Panc1 (cell line): ENCODE data around the gene CAMK1D. TPM values are rescaled to one million over a fixed set of nuclear protein-coding genes. Genes with fewer than 3 reads are reported as not detected.
"Not testable (repeated sequence)": the region's sequence is repeated elsewhere in the genome, so short reads cannot be mapped to it uniquely, and the experiment has no call there.

Experiments
- ATAC-seq: fragments of 200-7000 bp; cut with Tn5 transposase; 2 replicates; pipeline ENCODE4 v1.9.1; 2020; ENCODE audit warnings: mild to moderate bottlenecking, moderate library complexity
- BruUV-seq: library from RNA; stranded (reverse); fragments of 400-500 nt; replicated peaks from 2 replicates; lab custom pipeline; 2021; lab: Mats Ljungman, UMichigan
- CTCF ChIA-PET: fragments of 300-600 bp; sonication (Branson Sonifier 250); formaldehyde crosslinking; loops from one replicate; lab custom pipeline; 2022; ENCODE audit warnings: antibody characterized with exemption; lab: Charles Lee
- POLR2A ChIA-PET: fragments of 300-600 bp; sonication (Branson Sonifier 250); formaldehyde crosslinking; loops from one replicate; lab custom pipeline; 2022; ENCODE audit warnings: antibody characterized with exemption; lab: Charles Lee
- DNase-seq: peaks from one replicate; pipeline ENCODE4 v3.0.0-alpha.2; 2010; ENCODE audit warnings: low read depth, low spot score
- H3K27ac ChIP-seq: 2 replicates; pipeline ENCODE4 v1.5.1; 2011; ENCODE audit warnings: mild to moderate bottlenecking, low read length, inconsistent platforms
- H3K27me3 ChIP-seq: fragments of 200-500 bp; sonication (Bioruptor generic); 2 replicates; pipeline ENCODE4 v1.6.0; 2014; ENCODE audit warnings: low read length, inconsistent platforms; ENCODE audit not compliant: control insufficient read depth, insufficient read depth
- H3K36me3 ChIP-seq: fragments of 200-500 bp; sonication (Bioruptor generic); 2 replicates; pipeline ENCODE4 v1.5.1; 2014; ENCODE audit warnings: inconsistent platforms, mild to moderate bottlenecking, low read length, moderate library complexity; ENCODE audit not compliant: control insufficient read depth, insufficient read depth
- H3K4me1 ChIP-seq: 2 replicates; pipeline ENCODE4 v1.5.1; 2011; ENCODE audit warnings: inconsistent platforms, mild to moderate bottlenecking, low read length, moderate library complexity; ENCODE audit not compliant: control insufficient read depth, insufficient read depth
- H3K4me3 ChIP-seq, 2 experiments: 2 replicates each; pipeline ENCODE4 v1.5.1; 2011 to 2012; ENCODE audit warnings: low read depth in 2 of 2, low read length in 2 of 2, mild to moderate bottlenecking in 2 of 2, inconsistent platforms in 1 of 2, moderate library complexity in 1 of 2
- H3K9me3 ChIP-seq: fragments of 200-500 bp; sonication (Bioruptor generic); 2 replicates; pipeline ENCODE4 v1.5.1; 2014; ENCODE audit warnings: low read depth, mild to moderate bottlenecking, inconsistent platforms, low read length, moderate library complexity; ENCODE audit not compliant: control insufficient read depth, insufficient read depth
- CTCF ChIP-seq: fragments of 450-650 bp; IDR thresholded peaks from 2 replicates; pipeline ENCODE4 v1.5.1; 2017; ENCODE audit warnings: mild to moderate bottlenecking
- POLR2AphosphoS5 ChIP-seq: IDR thresholded peaks from 2 replicates; pipeline ENCODE4 v1.6.1; 2012; ENCODE audit warnings: mild to moderate bottlenecking, low read depth, low read length, moderate library complexity
- REST ChIP-seq, 2 experiments: IDR thresholded peaks; 2 replicates each; pipeline ENCODE4 v1.6.1; 2011 to 2012; ENCODE audit warnings: low read depth in 2 of 2, control low read depth in 1 of 2, low read length in 1 of 2, mild to moderate bottlenecking in 1 of 2, moderate library complexity in 1 of 2; ENCODE audit not compliant: insufficient read depth in 1 of 2
- SIN3A ChIP-seq: IDR thresholded peaks from 2 replicates; pipeline ENCODE4 v1.6.1; 2012; ENCODE audit warnings: low read depth, mild to moderate bottlenecking, low read length, moderate library complexity, borderline replicate concordance; ENCODE audit not compliant: insufficient read depth
- TCF7L2 ChIP-seq: IDR thresholded peaks from 2 replicates; pipeline ENCODE4 v1.6.1; 2011; ENCODE audit warnings: mild to moderate bottlenecking, low read depth, low read length, inconsistent platforms
- in situ Hi-C: cut with HindIII; loops from 2 replicates; pipeline ENCODE4 v1.10.0; 2016; ENCODE audit warnings: low sequenced_read_pairs, low pct_unique_long_range_greater_than_20kb
- intact Hi-C: fragments of 100-400 bp; cut with micrococcal nuclease; formaldehyde crosslinking; loops from one replicate; pipeline ENCODE4 v1.10.0; 2022; ENCODE audit not compliant: unreplicated experiment
- total RNA-seq: library from RNA; stranded (reverse); gene quantifications from one replicate; pipeline ENCODE4 v1.2.1, GENCODE V29; 2021; ENCODE audit not compliant: unreplicated experiment

Gene CAMK1D
- total RNA-seq, 1 experiment from 2014 or later: 5.7 TPM

DNA sequence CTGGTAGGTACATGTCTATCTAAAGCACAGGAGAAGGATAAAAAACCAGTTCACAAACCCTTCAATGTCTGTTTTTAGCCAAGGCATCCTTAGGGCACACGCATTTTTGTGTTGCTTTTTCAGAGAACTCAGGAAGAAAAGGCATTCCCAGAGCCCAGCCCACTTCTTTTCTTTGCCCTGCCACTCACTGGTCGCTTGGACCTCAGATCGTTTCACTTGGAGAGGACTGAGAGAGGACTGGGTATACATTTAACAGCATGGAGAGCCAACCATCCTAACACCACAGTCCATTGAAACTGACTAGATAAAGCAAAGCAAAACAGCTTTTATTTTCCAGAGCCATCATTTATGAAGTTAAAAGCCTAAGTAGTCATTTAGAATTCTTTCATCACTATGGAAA is 194.2 kb downstream of the CAMK1D start:
- ATAC-seq: no peak
- BruUV-seq: no TSS peak
- no peaks in the 10 kb centered on the region for H3K27me3 ChIP-seq

GRCh38 chr10:12546160-12546802 is 196.9 kb downstream of the CAMK1D start:
- H3K4me1 ChIP-seq, DNase-seq, in situ Hi-C loops, ATAC-seq, POLR2A ChIA-PET, H3K4me3 ChIP-seq, H3K27ac ChIP-seq, H3K27me3 ChIP-seq, H3K9me3 ChIP-seq, H3K36me3 ChIP-seq, intact Hi-C loops, CTCF ChIA-PET, BruUV-seq: not testable (repeated sequence)

More for the DNA sequence above, 194.2 kb downstream of the CAMK1D start:
- H3K27ac ChIP-seq: no peak overlapping the region
- H3K4me3 ChIP-seq: no peak overlapping the region
- TF ChIP-seq TCF7L2 (no peak), SIN3A (no peak), REST (IDR thresholded peaks at IDR 0.05; ENCODE audit: insufficient read depth in 1 of 2, low read depth in 2 of 2, low read length in 1 of 2) (no peak), POLR2AphosphoS5 (no peak)
- POLR2A ChIA-PET: no interaction called here
- CTCF ChIA-PET: no interaction called here
- H3K9me3 ChIP-seq: no peaks in the 10 kb centered on the region
- intact Hi-C loops: no loop called here
- DNase-seq: no peak
- in situ Hi-C loops: no loop called here
- no peaks in the 10 kb centered on the region for H3K4me1 ChIP-seq
- no peaks in the 10 kb centered on the region for H3K36me3 ChIP-seq

GRCh38 chr10:12547301-12547771 is 198.0 kb downstream of the CAMK1D start:
- no TSS peak for BruUV-seq
- ChIA-PET CTCF (no interaction called here), POLR2A (interaction anchor here (0.6 kb wide), 1 partner anchor 85 kb away, joined by 5 read pairs; no protein-coding TSS in a partner anchor)
- Histone ChIP-seq H3K4me1 (no peaks in the 10 kb centered on the region), H3K36me3 (no peaks in the 10 kb centered on the region), H3K27me3 (no peaks in the 10 kb centered on the region), H3K4me3 (no peak overlapping the region), H3K9me3 (no peaks in the 10 kb centered on the region), H3K27ac (no peak overlapping the region)
- ATAC-seq (no peak), DNase-seq (no peak)
- in situ Hi-C loops: no loop called here
- intact Hi-C loops: no loop called here
- no peak for TF ChIP-seq CTCF
- no peak for TF ChIP-seq REST (IDR thresholded peaks at IDR 0.05; ENCODE audit: insufficient read depth in 1 of 2, low read depth in 2 of 2, low read length in 1 of 2)
- TF ChIP-seq POLR2AphosphoS5: no peak
- TF ChIP-seq TCF7L2: no peak
- TF ChIP-seq SIN3A: no peak
